Stimulated activated CD8-positive, alpha-beta memory T cell treated with anti-CD3 and anti-CD28 coated beads, Interleukin-12 subunit alpha, Interleukin-12 subunit beta, amount 100 ng/mL, for 24 hours (primary cell): ENCODE measurements around the gene TLR5.

Experiments used
- DNase-seq: peaks from one replicate; pipeline ENCODE4 v3.0.0-alpha.2; 2020; ENCODE audit errors: extremely low read depth

The TLR5 gene

GRCh38 chr1:223147409-223147808 is 4.4 kb upstream of the TLR5 start:
- no peak for DNase-seq

GRCh38 chr1:223146745-223147144 is 3.7 kb upstream of the TLR5 start:
- DNase-seq: no peak

GRCh38 chr1:223144914-223145313 is 1.9 kb upstream of the TLR5 start:
- DNase-seq: no peak

- no peak for DNase-seq
These were observed 1.4 kb upstream of the TLR5 start for GRCh38 chr1:223144431-223144830.

- no peak for DNase-seq
These were observed 645 bp upstream of the TLR5 start for GRCh38 chr1:223143537-223144248.

GRCh38 chr1:223142269-223142668 is 779 bp downstream of the TLR5 start:
- DNase-seq: no peak

GRCh38 chr1:223140611-223141405 is 2.2 kb downstream of the TLR5 start:
- no peak for DNase-seq

- DNase-seq: no peak
These were observed 5.5 kb downstream of the TLR5 start for GRCh38 chr1:223137455-223138085.

GRCh38 chr1:223136086-223136485 is 7.0 kb downstream of the TLR5 start:
- no peak for DNase-seq

- DNase-seq: no peak
These were observed 7.7 kb downstream of the TLR5 start for GRCh38 chr1:223135176-223135942.

GRCh38 chr1:223133824-223134435 is 9.1 kb downstream of the TLR5 start:
- DNase-seq: peak; percentile 48

GRCh38 chr1:223133306-223133823 is 9.7 kb downstream of the TLR5 start:
- no peak for DNase-seq

- peak; percentile 28 for DNase-seq
These were observed 13.7 kb downstream of the TLR5 start for GRCh38 chr1:223129229-223129901.

- DNase-seq: no peak
These were observed 16.3 kb downstream of the TLR5 start for GRCh38 chr1:223126741-223127140.

- no peak for DNase-seq
These were observed 17.3 kb downstream of the TLR5 start for GRCh38 chr1:223125766-223126165.

- DNase-seq: no peak
These were observed 19.9 kb downstream of the TLR5 start for GRCh38 chr1:223123011-223123610.

- DNase-seq: no peak
These were observed 24.6 kb downstream of the TLR5 start for GRCh38 chr1:223118418-223118817.

GRCh38 chr1:223116950-223117349 is 26.1 kb downstream of the TLR5 start:
- no peak for DNase-seq

GRCh38 chr1:223114871-223115270 is 28.2 kb downstream of the TLR5 start:
- no peak for DNase-seq

GRCh38 chr1:223110952-223111351 is 32.1 kb downstream of the TLR5 start:
- DNase-seq: no peak
